ENCODE data around the gene HEATR3.

GRCh38 chr16:50038756-50039529 lies 26.8 kb upstream of the HEATR3 start:
- TF ChIP-seq YY1 (IDR thresholded peaks at IDR 0.05; ENCODE audit: insufficient read depth, insufficient read length), result no peak
- no peak for TF ChIP-seq ZNF274 (IDR thresholded peaks at IDR 0.05; ENCODE audit: low read depth, low read length)
- no peak for TF ChIP-seq SUZ12 (IDR thresholded peaks at IDR 0.05; ENCODE audit: extremely low read depth, insufficient read depth, insufficient read length)

Data from NT2/D1 (cell line).